GM10266 (cell line): ENCODE results near the gene PPFIA1.

ENCODE experiments used
- DNase-seq: peaks from one replicate; pipeline ENCODE4 v3.0.0; 2012; ENCODE audit errors: extremely low spot score
- CTCF ChIP-seq: IDR thresholded peaks from 2 replicates; pipeline ENCODE4 v1.5.1; 2012; ENCODE audit warnings: mild to moderate bottlenecking, low read depth; ENCODE audit not compliant: control insufficient read depth, insufficient read depth; ENCODE audit errors: missing control alignments

PPFIA1 gene

GRCh38 chr11:70230840-70231710 lies 39.4 kb upstream of the PPFIA1 start:
- TF ChIP-seq CTCF, result no peak
- DNase-seq, result no peak

- no peak for DNase-seq
- TF ChIP-seq CTCF, result no peak
Observed at GRCh38 chr11:70233034-70233433, 37.5 kb upstream of the PPFIA1 start.

- TF ChIP-seq CTCF, result no peak
- no peak for DNase-seq
Observed at GRCh38 chr11:70233511-70233934, 37.0 kb upstream of the PPFIA1 start.

GRCh38 chr11:70233962-70234361 lies 36.5 kb upstream of the PPFIA1 start:
- no peak for TF ChIP-seq CTCF
- no peak for DNase-seq

DNA sequence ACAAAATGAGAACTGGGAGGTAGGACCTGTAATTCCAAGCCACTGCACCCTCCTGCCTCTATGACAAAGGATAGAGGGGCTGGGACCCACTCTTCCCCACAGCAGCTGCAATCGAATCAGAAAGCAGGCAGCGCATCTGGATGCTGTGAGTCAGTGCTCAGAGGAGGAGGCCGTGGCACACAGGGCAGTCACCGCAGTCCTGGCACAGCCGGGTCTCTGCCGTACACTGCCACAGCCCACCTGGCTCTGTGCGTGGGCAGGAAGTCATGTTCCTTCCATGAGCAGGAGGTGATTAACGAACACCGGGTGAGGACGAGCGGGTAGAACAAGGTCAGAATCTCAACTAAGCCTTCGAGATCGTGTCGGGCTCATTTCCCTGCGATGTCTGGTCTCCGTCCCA lies 30.2 kb upstream of the PPFIA1 start:
- DNase-seq, result no peak
- no peak for TF ChIP-seq CTCF

GRCh38 chr11:70241709-70242108 lies 28.8 kb upstream of the PPFIA1 start:
- no peak for TF ChIP-seq CTCF
- no peak for DNase-seq

- no peak for DNase-seq
- TF ChIP-seq CTCF, result no peak
Observed at GRCh38 chr11:70242885-70243284, 27.6 kb upstream of the PPFIA1 start.
